Dendritic cell treated with granulocyte-macrophage colony-stimulating factor and Interleukin-4, amounts not matched to agents 40 ng/mL and 50 ng/mL, for 4 days (primary cell): ENCODE results near the gene FAM167B.
"Not testable (repeated sequence)": the region's sequence is repeated elsewhere in the genome, so short reads cannot be mapped to it uniquely, and the experiment has no call there.

Source experiments
- H3K27ac Mint-ChIP-seq: one replicate; pipeline ENCODE4 v1.8.0; 2022; ENCODE audit warnings: mild to moderate bottlenecking, mixed read lengths
- H3K27me3 Mint-ChIP-seq: one replicate; pipeline ENCODE4 v1.8.0; 2022; ENCODE audit warnings: mild to moderate bottlenecking, mixed read lengths
- H3K36me3 Mint-ChIP-seq: one replicate; pipeline ENCODE4 v1.8.0; 2022; ENCODE audit warnings: low read depth, mixed read lengths
- H3K4me1 Mint-ChIP-seq: one replicate; pipeline ENCODE4 v1.8.0; 2022; ENCODE audit warnings: low read depth, mixed read lengths
- H3K4me3 Mint-ChIP-seq: one replicate; pipeline ENCODE4 v1.8.0; 2022; ENCODE audit warnings: mild to moderate bottlenecking, moderate library complexity, mixed read lengths
- H3K9me3 Mint-ChIP-seq: one replicate; pipeline ENCODE4 v1.8.0; 2022; ENCODE audit warnings: mixed read lengths
- intact Hi-C: fragments of 100-400 bp; cut with micrococcal nuclease; formaldehyde crosslinking; loops from one replicate; pipeline ENCODE4 v1.15.0; 2022

FAM167B gene

DNA sequence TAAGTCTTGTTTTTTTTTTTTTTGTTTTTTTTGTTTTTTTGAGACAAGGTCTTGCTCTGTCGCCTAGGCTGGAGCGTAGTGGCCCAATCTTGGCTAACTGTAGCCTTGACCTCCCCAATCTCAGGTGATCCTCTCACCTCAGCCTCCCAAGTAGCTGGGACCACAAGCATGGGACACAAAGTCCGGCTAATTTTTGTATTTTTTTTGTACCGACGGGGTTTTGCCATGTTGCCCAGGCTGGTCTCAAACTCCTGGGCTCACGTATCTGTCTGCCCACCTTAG lies 10.1 kb downstream of the FAM167B start:
- Mint-ChIP-seq H3K36me3 (no peaks in the 10 kb centered on the region), H3K4me3 (no peak overlapping the region), H3K27me3 (peaks cover 4% of the 10 kb centered on the region), H3K4me1 (peaks cover 6% of the 10 kb centered on the region), H3K27ac (no peak overlapping the region), H3K9me3 (no peaks in the 10 kb centered on the region)
- intact Hi-C loops: no loop called here

GRCh38 chr1:32263236-32263593 lies 16.2 kb downstream of the FAM167B start:
- intact Hi-C loops, H3K27ac Mint-ChIP-seq, H3K4me3 Mint-ChIP-seq, H3K9me3 Mint-ChIP-seq, H3K36me3 Mint-ChIP-seq, H3K27me3 Mint-ChIP-seq: not testable (repeated sequence)
- H3K4me1 Mint-ChIP-seq: peaks cover 11% of the 10 kb centered on the region

GRCh38 chr1:32263744-32264143 lies 16.7 kb downstream of the FAM167B start:
- H3K4me1 Mint-ChIP-seq: peaks cover 11% of the 10 kb centered on the region
- no peaks in the 10 kb centered on the region for H3K9me3 Mint-ChIP-seq
- no peak overlapping the region for H3K4me3 Mint-ChIP-seq
- no peaks in the 10 kb centered on the region for H3K36me3 Mint-ChIP-seq
- H3K27ac Mint-ChIP-seq: no peak overlapping the region
- intact Hi-C loops: no loop called here
- peaks cover 1% of the 10 kb centered on the region for H3K27me3 Mint-ChIP-seq

DNA sequence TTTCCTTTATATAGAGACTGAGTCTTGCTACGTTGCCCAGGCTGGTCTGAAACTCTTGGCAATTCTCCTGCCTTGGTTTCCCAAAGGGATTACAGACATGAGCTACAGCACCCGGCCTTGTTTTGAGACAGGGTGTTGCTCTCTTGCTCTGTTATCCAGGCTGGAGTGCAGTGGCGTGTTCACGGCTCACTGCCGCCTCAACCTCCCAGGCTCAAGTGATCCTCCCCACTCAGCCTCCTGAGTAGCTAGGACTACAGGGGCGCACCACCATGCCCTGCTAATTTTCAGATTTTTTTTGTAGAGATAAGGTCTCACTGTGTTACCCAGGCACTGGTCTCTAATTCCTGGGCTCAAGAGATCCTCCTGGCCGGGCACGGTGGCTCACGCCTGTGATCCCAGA lies 18.8 kb downstream of the FAM167B start:
- Mint-ChIP-seq H3K27me3 (peaks cover 1% of the 10 kb centered on the region), H3K27ac (no peak overlapping the region), H3K4me3 (no peak overlapping the region), H3K36me3 (no peaks in the 10 kb centered on the region), H3K9me3 (no peaks in the 10 kb centered on the region), H3K4me1 (peaks cover 11% of the 10 kb centered on the region)
- intact Hi-C loops: no loop called here

DNA sequence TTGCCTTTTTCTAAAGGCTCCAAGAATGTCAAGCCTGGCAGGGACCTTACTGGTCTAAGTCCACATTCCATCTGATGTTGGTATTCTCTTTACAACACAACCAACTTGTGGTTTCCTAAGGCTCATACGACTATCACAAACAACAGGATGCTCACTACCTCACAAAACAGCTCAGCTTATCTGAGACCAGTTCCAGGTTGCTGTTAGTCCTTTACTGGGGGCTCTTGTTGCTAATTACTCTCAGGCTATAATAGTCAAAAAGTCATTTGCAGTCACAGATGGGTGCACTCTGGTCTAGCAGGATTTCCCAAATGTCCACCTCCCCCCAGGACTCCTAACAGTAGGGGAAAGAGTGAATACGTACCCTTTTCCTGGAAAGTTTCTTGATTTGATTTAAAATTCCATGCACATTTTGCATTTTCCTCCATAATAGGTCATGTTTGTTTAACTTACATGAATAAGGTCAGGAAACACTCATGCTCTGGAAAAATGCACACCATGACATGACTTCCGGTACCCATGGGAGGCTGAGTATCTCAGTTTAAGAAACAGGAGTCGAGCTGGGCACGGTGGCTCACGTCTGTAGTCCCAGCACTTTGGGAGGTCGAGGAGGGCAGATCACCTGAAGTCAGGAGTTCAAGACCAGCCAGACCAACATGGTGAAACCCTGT lies 20.0 kb downstream of the FAM167B start:
- no peaks in the 10 kb centered on the region for H3K36me3 Mint-ChIP-seq
- peaks cover 11% of the 10 kb centered on the region for H3K4me1 Mint-ChIP-seq
- no peaks in the 10 kb centered on the region for H3K9me3 Mint-ChIP-seq
- H3K27me3 Mint-ChIP-seq: peaks cover 4% of the 10 kb centered on the region
- H3K27ac Mint-ChIP-seq: no peak overlapping the region
- H3K4me3 Mint-ChIP-seq: no peak overlapping the region
- intact Hi-C loops: no loop called here

DNA sequence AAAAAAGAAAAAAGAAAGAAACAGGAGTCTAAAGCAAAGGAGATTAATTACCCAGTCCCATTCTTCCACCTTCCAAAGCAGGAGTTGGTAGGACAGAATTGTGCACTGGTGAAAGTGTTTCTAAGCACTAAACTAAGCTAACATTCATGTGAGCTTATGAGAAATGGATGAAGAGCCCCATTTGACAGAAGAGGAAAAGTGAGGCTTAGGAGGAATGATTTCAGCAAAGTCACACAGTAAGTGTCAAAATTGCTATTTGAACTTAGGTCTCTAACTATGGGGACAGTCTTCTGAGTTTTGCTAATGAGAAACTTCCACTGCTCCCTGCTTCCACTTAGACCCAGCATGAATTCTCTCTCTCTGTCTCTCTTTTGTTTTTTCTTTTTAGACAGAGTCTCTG lies 22.7 kb downstream of the FAM167B start:
- Mint-ChIP-seq H3K4me3 (no peak overlapping the region), H3K27ac (no peak overlapping the region), H3K9me3 (no peaks in the 10 kb centered on the region), H3K27me3 (peaks cover 24% of the 10 kb centered on the region), H3K4me1 (peaks cover 11% of the 10 kb centered on the region), H3K36me3 (no peaks in the 10 kb centered on the region)
- intact Hi-C loops: no loop called here

DNA sequence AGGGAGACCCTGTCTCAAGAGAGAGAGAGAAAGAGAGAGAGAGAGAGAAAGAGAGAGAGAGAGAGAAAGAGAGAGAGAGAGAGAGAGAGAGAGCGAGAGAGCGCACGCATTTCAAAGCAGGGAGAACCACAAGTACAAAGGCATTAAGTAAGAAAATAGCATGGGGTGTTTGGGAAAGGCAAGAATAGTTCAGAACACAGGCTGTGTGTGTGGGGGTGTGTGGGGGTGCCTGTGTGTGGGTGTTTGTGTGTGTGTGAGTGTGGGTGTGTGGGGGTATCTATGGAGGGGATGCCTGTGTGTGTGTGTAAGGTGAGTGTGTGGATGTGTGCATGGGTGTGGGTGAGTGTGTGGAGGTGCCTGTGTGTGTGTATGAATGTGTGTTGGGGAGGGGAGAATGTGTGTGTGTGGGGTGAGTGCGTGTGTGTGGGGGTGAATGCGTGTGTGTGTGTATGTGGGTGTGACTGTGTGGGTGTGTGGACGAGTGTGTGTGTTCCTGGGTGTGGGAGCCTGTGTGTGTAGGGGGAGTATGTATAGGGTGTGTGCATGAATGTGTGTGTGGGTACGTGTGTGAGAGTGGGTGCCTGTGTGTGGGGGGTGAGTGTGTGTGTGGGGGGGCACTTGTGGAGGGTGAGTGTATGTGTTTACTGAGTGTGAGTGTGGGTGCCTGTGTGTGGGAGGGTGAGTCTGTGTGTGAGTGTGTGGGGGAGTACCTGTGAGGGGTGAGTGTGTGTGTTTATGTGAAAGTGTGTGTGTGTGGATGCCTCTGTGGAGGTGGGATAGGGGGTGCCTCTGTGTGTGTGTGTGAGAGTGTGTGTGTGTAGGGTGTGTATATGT lies 25.8 kb downstream of the FAM167B start:
- Mint-ChIP-seq H3K36me3 (no peaks in the 10 kb centered on the region), H3K27me3 (peaks cover 46% of the 10 kb centered on the region), H3K4me1 (no peaks in the 10 kb centered on the region), H3K27ac (no peak overlapping the region), H3K4me3 (no peak overlapping the region), H3K9me3 (no peaks in the 10 kb centered on the region)
- intact Hi-C loops: no loop called here

- intact Hi-C loops: no loop called here
- no peaks in the 10 kb centered on the region for H3K9me3 Mint-ChIP-seq
- H3K4me3 Mint-ChIP-seq: no peak overlapping the region
- H3K4me1 Mint-ChIP-seq: no peaks in the 10 kb centered on the region
- H3K36me3 Mint-ChIP-seq: no peaks in the 10 kb centered on the region
- peaks cover 52% of the 10 kb centered on the region for H3K27me3 Mint-ChIP-seq
- H3K27ac Mint-ChIP-seq: no peak overlapping the region
These were observed 26.6 kb downstream of the FAM167B start for GRCh38 chr1:32273391-32274208.

DNA sequence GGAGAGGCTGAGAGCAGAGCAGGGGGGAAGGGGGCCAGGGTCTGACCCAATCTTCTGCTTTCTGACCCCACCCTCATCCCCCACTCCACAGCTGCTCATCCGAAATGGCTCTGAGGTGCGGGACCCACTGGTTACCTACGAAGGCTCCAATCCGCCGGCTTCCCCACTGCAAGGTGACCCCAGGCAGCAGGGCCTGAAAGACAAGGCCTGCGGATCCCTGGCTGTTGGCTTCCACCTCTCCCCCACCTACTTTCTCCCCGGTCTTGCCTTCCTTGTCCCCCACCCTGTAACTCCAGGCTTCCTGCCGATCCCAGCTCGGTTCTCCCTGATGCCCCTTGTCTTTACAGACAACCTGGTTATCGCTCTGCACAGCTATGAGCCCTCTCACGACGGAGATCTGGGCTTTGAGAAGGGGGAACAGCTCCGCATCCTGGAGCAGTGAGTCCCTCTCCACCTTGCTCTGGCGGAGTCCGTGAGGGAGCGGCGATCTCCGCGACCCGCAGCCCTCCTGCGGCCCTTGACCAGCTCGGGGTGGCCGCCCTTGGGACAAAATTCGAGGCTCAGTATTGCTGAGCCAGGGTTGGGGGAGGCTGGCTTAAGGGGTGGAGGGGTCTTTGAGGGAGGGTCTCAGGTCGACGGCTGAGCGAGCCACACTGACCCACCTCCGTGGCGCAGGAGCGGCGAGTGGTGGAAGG lies 27.8 kb downstream of the FAM167B start:
- H3K27ac Mint-ChIP-seq: no peak overlapping the region
- H3K36me3 Mint-ChIP-seq: no peaks in the 10 kb centered on the region
- H3K4me1 Mint-ChIP-seq: no peaks in the 10 kb centered on the region
- H3K4me3 Mint-ChIP-seq: no peak overlapping the region
- intact Hi-C loops: no loop called here
- H3K27me3 Mint-ChIP-seq: peaks cover 54% of the 10 kb centered on the region
- H3K9me3 Mint-ChIP-seq: no peaks in the 10 kb centered on the region

DNA sequence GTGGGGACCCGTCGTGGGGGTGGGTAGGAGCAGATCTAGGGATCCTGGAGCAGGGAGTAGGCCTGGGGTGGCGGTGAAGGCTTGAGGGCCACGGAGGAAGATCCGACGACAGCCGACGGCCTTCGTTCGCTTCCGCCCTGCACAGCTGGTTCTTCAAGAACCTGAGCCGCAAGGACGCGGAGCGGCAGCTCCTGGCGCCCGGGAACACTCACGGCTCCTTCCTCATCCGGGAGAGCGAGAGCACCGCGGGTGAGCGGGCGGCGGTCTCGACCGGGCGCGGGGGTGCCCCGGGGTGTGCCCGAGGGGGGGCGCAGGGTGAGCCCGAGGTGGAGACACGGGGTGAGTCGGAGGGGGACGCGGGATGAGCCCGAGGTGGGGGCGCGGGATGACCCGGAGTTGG lies 28.4 kb downstream of the FAM167B start:
- no peak overlapping the region for H3K4me3 Mint-ChIP-seq

GRCh38 chr1:32276032-32276782 lies 29.2 kb downstream of the FAM167B start:
- no peak overlapping the region for H3K27ac Mint-ChIP-seq
- H3K4me3 Mint-ChIP-seq: no peak overlapping the region

More for the DNA sequence above, 28.4 kb downstream of the FAM167B start:
- Mint-ChIP-seq H3K4me1 (no peaks in the 10 kb centered on the region), H3K9me3 (no peaks in the 10 kb centered on the region), H3K36me3 (no peaks in the 10 kb centered on the region), H3K27me3 (peaks cover 54% of the 10 kb centered on the region), H3K27ac (no peak overlapping the region)
- intact Hi-C loops: no loop called here

DNA sequence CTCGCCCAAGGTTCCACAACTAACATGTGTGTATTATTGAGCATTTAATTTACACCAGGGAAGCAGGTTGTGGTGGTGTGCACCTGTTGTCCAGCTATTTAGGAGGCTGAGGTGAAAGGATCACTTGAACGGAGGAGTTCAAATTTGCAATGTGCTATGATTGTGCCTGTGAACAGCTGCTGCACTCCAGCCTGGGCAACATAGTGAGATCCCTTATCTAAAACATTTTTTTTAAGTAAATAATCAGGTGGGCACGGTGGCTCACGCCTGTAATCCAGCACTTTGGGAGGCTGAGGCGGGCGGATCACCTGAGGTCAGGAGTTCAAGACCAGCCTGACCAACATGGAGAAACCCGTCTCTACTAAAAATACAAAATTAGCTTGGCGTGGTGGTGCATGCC lies 37.8 kb downstream of the FAM167B start:
- H3K4me1 Mint-ChIP-seq, H3K27me3 Mint-ChIP-seq, H3K27ac Mint-ChIP-seq, H3K36me3 Mint-ChIP-seq, intact Hi-C loops, H3K9me3 Mint-ChIP-seq, H3K4me3 Mint-ChIP-seq: not testable (repeated sequence)

More at GRCh38 chr1:32276032-32276782, 29.2 kb downstream of the FAM167B start:
- Mint-ChIP-seq H3K27me3 (peaks cover 54% of the 10 kb centered on the region), H3K36me3 (no peaks in the 10 kb centered on the region), H3K9me3 (no peaks in the 10 kb centered on the region), H3K4me1 (no peaks in the 10 kb centered on the region)
- intact Hi-C loops: no loop called here

- Mint-ChIP-seq H3K9me3 (no peaks in the 10 kb centered on the region), H3K27ac (no peak overlapping the region), H3K4me3 (no peak overlapping the region), H3K4me1 (no peaks in the 10 kb centered on the region), H3K36me3 (no peaks in the 10 kb centered on the region), H3K27me3 (peaks cover 2% of the 10 kb centered on the region)
- intact Hi-C loops: no loop called here
These were observed 38.6 kb downstream of the FAM167B start for GRCh38 chr1:32285658-32286057.
